ENCODE measurements around the gene L3MBTL3. TPM values are rescaled to one million over a fixed set of nuclear protein-coding genes. Genes with fewer than 3 reads are reported as not detected.
A peak's percentile ranks its signal among the peaks of the same experiment; 100 is the strongest.

L3MBTL3 gene
- total RNA-seq, 2 experiments from 2014 or later, result 29.0 to 30.1 TPM

DNA sequence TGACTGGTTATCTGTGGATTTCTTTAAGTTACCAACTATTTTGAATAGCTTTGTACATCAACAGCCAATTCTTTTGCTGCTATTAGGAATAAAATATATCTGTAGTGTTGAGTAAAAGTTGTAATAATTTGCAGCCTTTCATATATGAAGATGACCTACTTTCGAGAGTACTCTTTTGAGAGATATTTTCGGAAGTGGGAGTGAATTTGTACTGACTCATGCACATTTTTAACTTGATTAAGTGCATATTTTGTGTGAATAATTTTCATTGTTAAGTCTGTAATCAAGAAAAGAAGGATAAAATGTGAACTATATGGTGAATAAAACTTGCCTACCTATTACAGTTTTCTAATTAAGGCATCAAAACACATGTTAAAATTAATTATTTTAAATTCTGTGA, 51.9 kb downstream of the L3MBTL3 start:
- ATAC-seq (ENCODE audit: poor library complexity), result no peak
- peak overlapping the region; percentile 67 for H3K27ac Mint-ChIP-seq
- no peak overlapping the region for H3K4me3 Mint-ChIP-seq

GRCh38 chr6:130070792-130071191, 52.4 kb downstream of the L3MBTL3 start:
- TF ChIP-seq, protein P1, sequence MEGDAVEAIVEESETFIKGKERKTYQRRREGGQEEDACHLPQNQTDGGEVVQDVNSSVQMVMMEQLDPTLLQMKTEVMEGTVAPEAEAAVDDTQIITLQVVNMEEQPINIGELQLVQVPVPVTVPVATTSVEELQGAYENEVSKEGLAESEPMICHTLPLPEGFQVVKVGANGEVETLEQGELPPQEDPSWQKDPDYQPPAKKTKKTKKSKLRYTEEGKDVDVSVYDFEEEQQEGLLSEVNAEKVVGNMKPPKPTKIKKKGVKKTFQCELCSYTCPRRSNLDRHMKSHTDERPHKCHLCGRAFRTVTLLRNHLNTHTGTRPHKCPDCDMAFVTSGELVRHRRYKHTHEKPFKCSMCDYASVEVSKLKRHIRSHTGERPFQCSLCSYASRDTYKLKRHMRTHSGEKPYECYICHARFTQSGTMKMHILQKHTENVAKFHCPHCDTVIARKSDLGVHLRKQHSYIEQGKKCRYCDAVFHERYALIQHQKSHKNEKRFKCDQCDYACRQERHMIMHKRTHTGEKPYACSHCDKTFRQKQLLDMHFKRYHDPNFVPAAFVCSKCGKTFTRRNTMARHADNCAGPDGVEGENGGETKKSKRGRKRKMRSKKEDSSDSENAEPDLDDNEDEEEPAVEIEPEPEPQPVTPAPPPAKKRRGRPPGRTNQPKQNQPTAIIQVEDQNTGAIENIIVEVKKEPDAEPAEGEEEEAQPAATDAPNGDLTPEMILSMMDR (IDR thresholded peaks at IDR 0.05), result no peak
- ChIA-PET POLR2A (interaction anchor here (0.7 kb wide), 1 partner anchor 30 kb away, joined by 3 read pairs; no protein-coding TSS in a partner anchor), CTCF (interaction anchor here (0.7 kb wide), 1 partner anchor 33 kb away, joined by 3 read pairs; no protein-coding TSS in a partner anchor)
- Histone ChIP-seq H3K4me3 (ENCODE audit: low read length) (no peak overlapping the region), H3K36me3 (ENCODE audit: insufficient read depth, low read length) (peaks cover 43% of the 10 kb centered on the region), H3K4me1 (ENCODE audit: insufficient read depth, low read length) (peaks cover 2% of the 10 kb centered on the region), H3K27me3 (ENCODE audit: control insufficient read depth in 1 of 2, insufficient read depth in 2 of 2, low read length in 2 of 2) (no peaks in the 10 kb centered on the region), H3K27ac (ENCODE audit: low read depth in 1 of 2, low read length in 2 of 2) (no peak overlapping the region), H3K9me3 (ENCODE audit: control insufficient read depth in 1 of 2, insufficient read depth in 1 of 2, low read length in 2 of 2) (no peaks in the 10 kb centered on the region)
- ATAC-seq (ENCODE audit: poor library complexity), result no peak
- intact Hi-C loops (cut with DNase I, micrococcal nuclease), result loop anchor here in 1 of 2 experiments (10.0 kb wide), 1 partner anchor 774 kb away; no protein-coding TSS in a partner anchor
- H3K27ac Mint-ChIP-seq, result peak overlapping the region; percentile 67
- peaks cover 17% of the 10 kb centered on the region for H3K4me1 Mint-ChIP-seq (ENCODE audit: low read depth)
- H3K36me3 Mint-ChIP-seq (ENCODE audit: low read depth), result peaks cover 85% of the 10 kb centered on the region
- H3K4me3 Mint-ChIP-seq, result no peak overlapping the region
- H3K27me3 Mint-ChIP-seq, result no peaks in the 10 kb centered on the region
- no peaks in the 10 kb centered on the region for H3K9me3 Mint-ChIP-seq
- peak in 2 of 14 experiments; percentile 9 for DNase-seq

More for the DNA sequence above, 51.9 kb downstream of the L3MBTL3 start:
- no peak for DNase-seq
- Mint-ChIP-seq H3K36me3 (ENCODE audit: low read depth) (peaks cover 84% of the 10 kb centered on the region), H3K4me1 (ENCODE audit: low read depth) (peaks cover 13% of the 10 kb centered on the region), H3K9me3 (no peaks in the 10 kb centered on the region), H3K27me3 (no peaks in the 10 kb centered on the region)
- no peak overlapping the region for H3K27ac ChIP-seq (ENCODE audit: low read depth in 1 of 2, low read length in 2 of 2)
- ChIA-PET CTCF (interaction anchor here (0.7 kb wide), 1 partner anchor 33 kb away, joined by 3 read pairs; no protein-coding TSS in a partner anchor), POLR2A (interaction anchor here (0.7 kb wide), 1 partner anchor 29 kb away, joined by 3 read pairs; no protein-coding TSS in a partner anchor)
- no peaks in the 10 kb centered on the region for H3K9me3 ChIP-seq (ENCODE audit: control insufficient read depth in 1 of 2, insufficient read depth in 1 of 2, low read length in 2 of 2)
- intact Hi-C loops (cut with DNase I, micrococcal nuclease), result loop anchor here in 1 of 2 experiments (10.0 kb wide), 1 partner anchor 774 kb away; no protein-coding TSS in a partner anchor
- peaks cover 47% of the 10 kb centered on the region for H3K36me3 ChIP-seq (ENCODE audit: insufficient read depth, low read length)
- H3K27me3 ChIP-seq (ENCODE audit: control insufficient read depth in 1 of 2, insufficient read depth in 2 of 2, low read length in 2 of 2), result no peaks in the 10 kb centered on the region
- TF ChIP-seq, protein P1 (IDR thresholded peaks at IDR 0.05), result no peak
- H3K4me3 ChIP-seq (ENCODE audit: low read length), result no peak overlapping the region
- H3K4me1 ChIP-seq (ENCODE audit: insufficient read depth, low read length), result peaks cover 2% of the 10 kb centered on the region

DNA sequence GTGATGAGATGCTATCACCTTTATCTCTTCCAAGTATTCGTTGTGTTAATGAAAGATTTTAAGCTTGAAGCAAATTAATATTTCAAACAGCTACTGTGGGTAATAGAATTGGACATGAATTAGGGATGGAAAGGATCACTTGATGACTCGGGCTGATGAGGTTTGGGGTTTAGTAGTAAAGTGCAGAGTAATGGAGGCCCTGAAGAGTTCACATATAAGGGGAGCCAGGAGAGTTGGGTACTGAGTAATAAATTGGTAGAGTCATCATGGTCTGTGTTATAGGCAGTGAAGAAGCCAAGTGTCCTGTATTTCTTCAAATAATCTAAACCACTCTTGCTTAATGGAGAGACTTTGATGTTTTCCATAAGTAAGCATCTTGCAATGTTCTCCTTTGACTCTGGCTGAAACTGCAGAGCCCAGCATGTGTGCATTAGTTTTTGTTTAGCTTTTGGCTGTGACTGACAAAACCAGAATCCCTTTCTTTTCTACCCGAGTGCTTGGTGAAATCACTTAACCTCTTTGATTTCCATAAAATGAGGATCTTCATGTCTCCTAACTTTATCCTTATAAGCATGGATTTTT, 57.6 kb downstream of the L3MBTL3 start:
- H3K4me3 ChIP-seq (ENCODE audit: low read length), result no peak overlapping the region
- Mint-ChIP-seq H3K27me3 (no peaks in the 10 kb centered on the region), H3K27ac (peak overlapping the region; percentile 12), H3K4me1 (ENCODE audit: low read depth) (peaks cover 21% of the 10 kb centered on the region), H3K36me3 (ENCODE audit: low read depth) (peaks cover 68% of the 10 kb centered on the region), H3K4me3 (no peak overlapping the region), H3K9me3 (no peaks in the 10 kb centered on the region)
- no peaks in the 10 kb centered on the region for H3K9me3 ChIP-seq (ENCODE audit: control insufficient read depth in 1 of 2, insufficient read depth in 1 of 2, low read length in 2 of 2)
- no peak for ATAC-seq (ENCODE audit: poor library complexity)
- H3K36me3 ChIP-seq (ENCODE audit: insufficient read depth, low read length), result peaks cover 42% of the 10 kb centered on the region
- POLR2A ChIA-PET, result interaction anchor here (1.4 kb wide), 1 partner anchor 57 kb away, joined by 4 read pairs; no protein-coding TSS in a partner anchor
- H3K4me1 ChIP-seq (ENCODE audit: insufficient read depth, low read length), result no peaks in the 10 kb centered on the region
- no peaks in the 10 kb centered on the region for H3K27me3 ChIP-seq (ENCODE audit: control insufficient read depth in 1 of 2, insufficient read depth in 2 of 2, low read length in 2 of 2)
- no peak for DNase-seq
- intact Hi-C loops (cut with DNase I, micrococcal nuclease), result loop anchor here (1.0 to 10.0 kb wide), 3 partner anchors 206 to 769 kb away; no protein-coding TSS in a partner anchor
- H3K27ac ChIP-seq (ENCODE audit: low read depth in 1 of 2, low read length in 2 of 2), result no peak overlapping the region
- TF ChIP-seq, protein P1 (IDR thresholded peaks at IDR 0.05), result peak; percentile 5
- CTCF ChIA-PET, result no interaction called here

All from CD4-positive, alpha-beta T cell (primary cell).